ENCODE data around the gene GPR158.

Gene GPR158

GRCh38 chr10:25508112-25508815, 333.5 kb downstream of the GPR158 start:
- no peak for DNase-seq

GRCh38 chr10:25509151-25509550, 334.4 kb downstream of the GPR158 start:
- DNase-seq: no peak

- DNase-seq: no peak
Observed at GRCh38 chr10:25522294-25522693, 347.5 kb downstream of the GPR158 start.

- DNase-seq: no peak
Observed at GRCh38 chr10:25522946-25523608, 348.3 kb downstream of the GPR158 start.

- no peak for DNase-seq
Observed at GRCh38 chr10:25530306-25530705, 355.5 kb downstream of the GPR158 start.

- DNase-seq: no peak
Observed at GRCh38 chr10:25531457-25532061, 356.8 kb downstream of the GPR158 start.

- DNase-seq: no peak
Observed at GRCh38 chr10:25532213-25532612, 357.4 kb downstream of the GPR158 start.

- no peak for DNase-seq
Observed at GRCh38 chr10:25536027-25536426, 361.2 kb downstream of the GPR158 start.

GRCh38 chr10:25547382-25547781, 372.6 kb downstream of the GPR158 start:
- no peak for DNase-seq

- DNase-seq: no peak
Observed at GRCh38 chr10:25552283-25552919, 377.6 kb downstream of the GPR158 start.

- no peak for DNase-seq
Observed at GRCh38 chr10:25555865-25556264, 381.1 kb downstream of the GPR158 start.

- no peak for DNase-seq
Observed at GRCh38 chr10:25556457-25556856, 381.7 kb downstream of the GPR158 start.

GRCh38 chr10:25557136-25557535, 382.3 kb downstream of the GPR158 start:
- DNase-seq: no peak

- DNase-seq: no peak
Observed at GRCh38 chr10:25561758-25562157, 387.0 kb downstream of the GPR158 start.

- DNase-seq: no peak
Observed at GRCh38 chr10:25562547-25562946, 387.7 kb downstream of the GPR158 start.

GRCh38 chr10:25564351-25564750, 389.6 kb downstream of the GPR158 start:
- no peak for DNase-seq

GRCh38 chr10:25565570-25565969, 390.8 kb downstream of the GPR158 start:
- no peak for DNase-seq

GRCh38 chr10:25573316-25573715, 398.5 kb downstream of the GPR158 start:
- no peak for DNase-seq

- DNase-seq: no peak
Observed at GRCh38 chr10:25575343-25575742, 400.5 kb downstream of the GPR158 start.

- DNase-seq: no peak
Observed at GRCh38 chr10:25578061-25578460, 403.3 kb downstream of the GPR158 start.

- DNase-seq: no peak
Observed at GRCh38 chr10:25582961-25583360, 408.2 kb downstream of the GPR158 start.

- DNase-seq: no peak
Observed at GRCh38 chr10:25600651-25601050, 425.9 kb downstream of the GPR158 start.

- no peak for DNase-seq
Observed at GRCh38 chr10:25604591-25604990, 429.8 kb downstream of the GPR158 start.

GRCh38 chr10:25614652-25615051, 439.9 kb downstream of the GPR158 start:
- DNase-seq: no peak

Measured in CD4-positive, alpha-beta T cell treated with Interleukin-17A for 1 hour (primary cell).